Stimulated activated CD8-positive, alpha-beta memory T cell treated with anti-CD3 and anti-CD28 coated beads, Interleukin-12 subunit alpha, Interleukin-12 subunit beta, amount 100 ng/mL, for 24 hours (primary cell): ENCODE data around the gene APLF.
"Not testable (repeated sequence)": the region's sequence is repeated elsewhere in the genome, so short reads cannot be mapped to it uniquely, and the experiment has no call there.

Experiments
- DNase-seq: peaks from one replicate; pipeline ENCODE4 v3.0.0-alpha.2; 2020; ENCODE audit errors: extremely low read depth

APLF gene

DNA sequence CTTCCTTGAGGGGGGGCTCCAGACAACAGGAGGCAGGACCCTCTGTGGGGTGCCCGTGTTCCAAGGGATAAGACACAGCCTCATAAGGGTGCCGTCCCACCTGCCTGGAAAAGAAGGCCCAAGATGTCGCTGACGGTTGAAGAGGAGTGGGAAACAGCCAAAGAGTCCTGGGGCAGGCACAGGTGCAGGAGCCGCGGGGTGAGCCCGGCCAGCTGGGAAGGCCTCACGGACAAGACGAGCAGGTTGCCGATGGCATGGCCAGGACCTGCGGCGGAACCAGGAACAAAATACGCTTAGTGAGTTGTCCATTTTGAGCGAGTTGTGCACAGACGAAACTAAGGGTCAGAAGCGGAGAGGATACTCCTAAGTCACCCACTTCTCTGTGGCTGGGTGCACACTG is 61.8 kb downstream of the APLF start:
- DNase-seq, result not testable (repeated sequence)

DNA sequence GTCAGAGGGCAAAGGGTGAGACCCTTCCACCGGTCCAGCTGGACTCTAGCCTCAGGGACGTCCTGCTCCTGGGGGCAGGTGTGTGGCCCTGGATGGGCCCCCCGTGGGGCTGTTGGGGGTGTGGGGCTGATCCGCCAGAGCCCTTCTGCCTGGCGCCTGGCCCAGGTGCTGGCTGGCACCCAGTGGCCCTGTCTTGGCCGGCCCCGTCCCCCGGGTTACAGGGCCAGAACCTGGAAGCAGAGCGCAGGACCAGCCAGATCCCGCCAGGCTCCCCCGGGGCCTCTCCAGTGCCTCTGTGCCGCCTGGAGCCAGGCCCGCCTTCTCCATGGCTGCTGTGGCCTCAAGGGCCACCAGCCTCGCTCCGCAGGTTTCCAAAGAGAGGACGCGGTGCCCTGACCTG is 62.3 kb downstream of the APLF start:
- DNase-seq, result not testable (repeated sequence)

DNA sequence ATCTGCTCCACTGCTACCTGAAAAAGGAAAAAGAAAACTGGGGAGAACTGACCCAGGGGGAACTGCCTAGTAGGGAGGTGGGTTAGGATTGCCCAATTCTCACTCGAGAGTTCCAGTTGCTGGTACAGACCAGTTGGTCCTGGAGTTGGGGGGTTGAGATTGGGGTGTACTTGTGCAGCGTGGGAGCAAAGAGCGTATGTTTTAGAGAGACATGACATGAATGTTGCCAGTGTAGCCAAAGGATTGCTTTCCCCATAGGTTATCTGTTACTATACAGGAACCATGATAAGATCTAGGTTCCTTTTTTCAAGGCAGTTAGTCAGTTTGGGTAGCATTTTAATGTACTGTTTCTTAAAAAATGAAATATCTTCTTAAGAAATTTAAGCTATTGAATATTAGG is 68.6 kb downstream of the APLF start:
- no peak for DNase-seq

DNA sequence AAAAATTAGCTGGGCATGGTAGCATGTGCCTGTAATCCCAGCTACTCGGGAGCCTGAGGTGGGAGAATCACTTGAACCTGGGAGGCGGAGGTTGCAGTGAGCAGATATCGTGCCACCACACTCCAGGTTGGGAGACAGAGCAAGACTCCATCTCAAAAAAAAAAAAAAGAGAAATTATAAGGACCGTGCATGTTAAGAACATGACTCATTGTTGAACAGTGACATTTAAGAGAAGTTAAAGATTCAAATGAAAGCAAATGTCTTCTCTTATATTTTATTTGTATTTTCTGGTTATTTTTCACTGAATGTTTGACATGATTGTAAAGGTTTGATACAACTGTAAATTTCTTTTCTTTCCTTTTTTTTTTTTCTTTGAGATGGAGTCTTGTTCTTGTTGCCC is 69.6 kb downstream of the APLF start:
- no peak for DNase-seq

DNA sequence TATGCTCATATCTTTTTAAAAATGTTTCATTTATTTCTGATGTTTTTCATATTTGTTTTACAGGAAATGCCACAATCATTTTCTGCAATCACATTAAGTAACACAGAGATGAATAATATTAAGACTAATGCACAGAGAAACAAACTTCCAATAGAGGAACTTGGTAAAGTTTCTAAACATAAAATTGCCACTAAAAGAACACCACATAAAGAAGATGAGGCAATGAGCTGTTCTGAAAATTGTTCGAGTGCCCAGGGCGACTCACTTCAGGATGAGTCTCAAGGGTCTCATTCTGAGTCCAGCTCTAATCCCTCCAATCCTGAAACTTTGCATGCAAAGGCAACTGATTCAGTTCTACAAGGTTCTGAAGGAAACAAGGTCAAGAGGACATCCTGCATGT is 70.4 kb downstream of the APLF start:
- no peak for DNase-seq

DNA sequence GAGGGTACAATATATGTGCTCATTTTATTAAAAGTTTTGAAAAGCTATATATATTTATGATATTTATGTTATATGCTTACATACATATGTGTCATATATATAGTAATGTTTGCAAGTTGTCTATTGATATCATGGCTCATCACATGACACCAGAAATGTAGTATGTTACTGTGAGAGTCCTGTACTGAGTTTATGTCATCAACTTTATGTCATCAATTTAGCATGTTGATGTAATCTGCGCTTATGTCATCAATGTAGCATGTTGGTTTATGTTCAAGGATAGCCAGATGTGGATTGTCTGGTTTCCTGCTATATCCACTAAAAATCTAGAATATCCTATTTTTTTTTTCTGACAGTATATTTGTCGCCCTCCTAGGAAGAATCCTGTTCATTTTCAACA is 77.4 kb downstream of the APLF start:
- no peak for DNase-seq

DNA sequence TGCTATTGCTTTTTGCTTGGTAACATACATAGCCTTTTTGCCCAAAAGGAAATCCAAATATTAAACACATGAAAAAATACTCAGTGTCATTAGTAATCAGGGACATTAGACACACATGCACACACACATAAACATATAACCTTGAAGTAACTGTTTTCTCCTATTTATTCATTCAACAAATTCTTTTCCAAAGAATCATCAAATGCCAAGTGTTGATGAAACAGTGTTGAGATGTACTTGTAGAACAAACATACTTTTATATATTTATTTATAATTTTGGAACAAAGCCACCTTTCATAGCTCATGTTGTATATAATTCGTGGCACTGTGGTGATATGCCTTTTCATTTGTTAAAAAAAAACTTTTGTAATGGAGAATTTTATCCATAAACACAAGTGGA is 81.0 kb downstream of the APLF start:
- DNase-seq, result no peak

DNA sequence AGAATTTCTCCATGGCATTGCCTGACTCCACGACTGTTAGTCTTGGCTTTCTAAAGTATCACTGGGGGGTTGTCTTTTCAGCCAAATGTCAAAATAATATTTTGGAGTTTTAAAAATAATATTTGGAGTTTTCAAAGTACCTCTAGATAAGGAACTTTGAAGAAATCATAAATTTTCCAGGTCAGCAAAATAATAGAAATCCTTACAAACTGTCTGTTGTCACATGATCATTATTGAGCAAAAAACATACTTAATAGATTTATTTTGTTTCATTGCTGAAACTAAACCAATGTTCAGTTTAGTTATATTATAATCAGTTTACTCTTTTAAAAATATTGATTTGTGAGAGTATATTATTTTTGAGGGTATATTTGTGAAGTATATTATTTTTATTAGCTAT is 85.7 kb downstream of the APLF start:
- DNase-seq, result no peak

DNA sequence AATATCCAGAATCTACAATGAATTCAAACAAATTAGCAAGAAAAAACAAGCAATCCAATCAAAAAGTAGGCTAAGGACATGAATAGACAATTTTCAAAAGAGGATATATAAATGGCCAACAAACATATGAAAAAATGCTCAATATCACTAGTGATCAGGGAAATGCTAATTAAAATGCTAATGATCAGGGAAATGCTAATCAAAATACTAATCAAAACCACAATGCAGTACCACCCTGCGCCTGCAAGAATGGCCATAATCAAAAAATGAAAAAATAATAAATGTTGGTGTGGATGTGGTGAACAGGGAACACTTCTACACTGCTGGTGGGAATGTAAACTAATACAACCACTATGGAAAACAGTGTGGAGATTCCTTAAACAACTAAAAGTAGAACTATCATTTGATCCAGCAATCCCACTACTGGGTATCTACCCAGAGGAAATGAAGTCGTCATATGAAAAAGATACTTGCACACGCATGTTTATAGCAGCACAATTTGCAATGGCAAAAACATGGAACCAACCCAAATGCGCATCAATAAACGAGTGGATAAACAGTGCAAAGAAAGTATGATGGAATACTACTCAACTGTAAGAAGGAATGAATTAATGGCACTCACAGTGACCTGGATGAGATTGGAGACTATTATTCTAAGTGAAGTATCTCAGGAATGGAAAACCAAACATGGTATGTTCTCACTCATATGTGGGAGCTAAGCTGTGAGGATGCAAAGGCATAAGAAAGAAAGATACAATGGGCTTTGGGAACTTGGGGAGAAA is 88.2 kb downstream of the APLF start:
- DNase-seq, result not testable (repeated sequence)

DNA sequence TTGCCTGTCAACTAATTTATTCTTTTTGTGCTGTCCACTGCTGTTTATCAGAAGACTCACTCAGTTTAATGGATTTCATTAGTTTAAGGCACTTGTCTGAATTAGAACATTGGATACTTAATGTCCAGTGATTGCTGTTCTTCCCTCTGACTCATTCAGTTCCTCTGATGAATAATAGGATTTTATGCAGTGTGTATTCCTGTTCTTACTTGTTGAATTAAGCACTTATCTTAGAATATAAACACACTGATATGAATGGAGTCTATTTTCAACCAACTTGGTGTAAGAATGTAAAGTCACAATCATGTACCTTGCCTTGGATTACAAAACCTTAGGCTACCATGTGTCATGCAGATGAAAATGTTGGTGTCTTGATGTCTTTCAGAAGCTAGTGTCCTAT is 89.0 kb downstream of the APLF start:
- no peak for DNase-seq

DNA sequence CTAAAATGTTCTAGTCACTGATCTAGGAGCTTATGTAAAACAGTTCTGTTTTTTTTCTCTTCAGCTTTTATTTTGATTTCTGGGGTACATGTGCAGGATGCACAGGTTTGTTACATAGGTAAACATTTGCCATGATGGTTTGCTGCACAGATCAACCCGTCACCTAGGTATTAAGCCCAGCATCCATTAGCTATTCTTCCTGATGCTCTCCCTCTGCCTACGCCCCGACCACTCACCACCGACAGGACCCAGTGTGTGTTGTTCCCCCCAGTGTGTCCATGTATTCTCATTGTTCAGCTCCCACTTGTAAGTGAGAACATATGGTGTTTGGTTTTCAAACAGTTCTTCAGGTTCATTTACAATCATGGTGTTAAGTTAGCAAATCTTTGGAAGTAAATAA is 91.2 kb downstream of the APLF start:
- no peak for DNase-seq

DNA sequence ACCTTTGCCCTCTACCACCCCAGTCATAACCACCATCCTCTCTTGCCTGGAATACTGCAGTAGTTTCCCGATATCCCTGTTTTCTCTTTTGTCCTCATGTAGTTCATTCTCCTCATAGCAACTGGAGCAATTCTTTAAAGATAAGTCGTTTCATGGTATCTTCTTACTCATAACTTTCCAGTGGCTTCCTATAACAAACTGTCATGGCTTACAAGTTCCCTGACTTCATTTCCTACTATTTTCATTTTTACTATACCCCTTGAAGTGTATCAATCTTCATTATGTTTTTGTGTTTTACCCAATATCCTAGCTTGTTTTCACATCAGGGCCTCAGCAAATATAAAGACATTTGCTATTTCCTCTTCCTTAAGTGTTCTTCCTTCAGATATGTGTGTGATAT is 92.3 kb downstream of the APLF start:
- DNase-seq, result no peak

DNA sequence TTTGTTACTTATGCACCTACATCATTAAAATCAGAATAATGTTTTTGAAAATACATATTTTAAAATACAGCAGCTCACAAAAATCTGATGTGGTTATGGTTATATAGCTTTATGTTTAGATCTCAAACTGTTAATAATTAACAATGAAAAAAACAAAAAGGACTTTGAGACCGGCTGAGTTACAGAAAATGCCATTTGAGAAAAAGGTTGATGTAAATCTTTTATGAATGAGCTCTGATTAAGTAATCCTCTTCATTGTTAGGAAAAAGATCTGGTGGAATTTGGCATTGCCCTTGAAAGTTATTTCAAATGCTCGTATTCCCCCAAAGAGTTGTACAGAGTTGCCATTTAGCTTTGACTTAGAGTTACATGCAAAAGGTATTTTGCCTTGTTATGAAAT is 93.2 kb downstream of the APLF start:
- no peak for DNase-seq

DNA sequence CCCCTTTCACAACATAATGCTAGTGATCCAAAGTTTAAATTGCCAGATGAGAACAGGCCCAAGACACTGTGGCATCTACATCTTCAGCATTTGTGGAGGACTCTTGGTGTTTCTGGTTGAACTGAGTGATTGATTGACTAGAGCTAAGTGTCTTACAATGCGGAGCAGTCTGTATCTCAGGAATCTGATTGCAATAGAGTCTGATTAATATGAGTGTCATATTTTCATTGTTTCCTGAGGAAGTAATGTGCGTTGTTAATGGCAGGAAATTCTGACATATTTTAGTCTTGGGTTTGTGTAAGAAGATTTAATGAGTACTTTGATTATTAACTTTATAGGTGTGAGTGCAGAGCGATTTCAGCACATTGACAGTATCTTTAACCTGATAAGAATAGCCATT is 94.0 kb downstream of the APLF start:
- DNase-seq, result no peak

DNA sequence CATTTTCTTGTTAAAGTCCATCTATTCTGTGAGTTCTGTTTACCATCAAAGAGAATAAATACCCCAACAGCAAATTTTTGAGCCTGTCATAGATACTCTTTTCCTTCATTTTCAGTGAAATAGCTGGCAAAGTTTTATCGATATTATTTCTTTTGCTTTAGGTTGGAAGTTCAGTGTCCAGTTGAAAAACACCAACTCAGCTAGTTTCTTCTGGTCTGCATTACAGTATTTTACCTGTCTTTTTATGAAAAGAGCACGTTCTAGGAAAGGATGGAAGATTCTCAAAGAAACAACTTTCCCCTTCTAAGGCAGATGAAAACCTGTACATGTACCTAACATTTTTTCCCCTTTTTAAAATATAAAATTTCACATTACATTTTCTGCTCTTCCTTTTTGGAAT is 95.5 kb downstream of the APLF start:
- no peak for DNase-seq

DNA sequence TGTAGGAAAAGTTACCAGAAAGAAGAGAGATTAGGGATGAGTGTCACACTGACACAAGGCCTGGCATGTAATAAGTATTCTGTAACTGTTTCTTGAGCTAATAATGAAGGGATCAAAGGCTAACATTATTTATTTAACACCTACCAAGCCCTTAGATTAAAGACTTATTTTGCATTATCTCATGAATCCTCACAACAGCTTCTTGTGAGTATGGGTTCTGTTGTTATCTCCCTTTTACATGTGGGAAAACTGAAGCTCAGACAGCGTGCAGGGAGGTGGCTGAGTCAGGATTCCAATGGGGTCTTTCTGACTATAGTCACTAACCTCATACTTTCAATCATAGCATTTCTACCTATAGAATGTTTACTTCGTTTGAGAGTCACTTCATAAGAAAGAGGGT is 97.0 kb downstream of the APLF start:
- DNase-seq, result no peak

DNA sequence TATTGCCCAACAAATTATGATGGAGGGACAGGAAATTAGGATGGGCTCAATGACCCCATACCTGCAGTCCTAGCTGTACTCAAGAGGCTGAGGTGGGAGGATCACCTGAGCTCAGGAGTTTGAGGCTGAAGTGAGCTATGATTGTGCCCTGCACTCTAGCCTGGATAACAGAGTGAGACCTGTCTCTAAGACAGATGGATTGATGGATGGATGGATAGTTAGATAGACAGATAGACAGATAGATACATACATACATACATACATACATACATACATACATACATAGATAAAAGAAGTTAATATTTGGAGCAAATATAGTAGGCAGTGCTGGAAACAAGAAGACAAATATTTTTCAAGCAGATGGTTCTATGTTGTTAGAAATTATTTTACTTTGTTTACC is 97.9 kb downstream of the APLF start:
- DNase-seq, result no peak

DNA sequence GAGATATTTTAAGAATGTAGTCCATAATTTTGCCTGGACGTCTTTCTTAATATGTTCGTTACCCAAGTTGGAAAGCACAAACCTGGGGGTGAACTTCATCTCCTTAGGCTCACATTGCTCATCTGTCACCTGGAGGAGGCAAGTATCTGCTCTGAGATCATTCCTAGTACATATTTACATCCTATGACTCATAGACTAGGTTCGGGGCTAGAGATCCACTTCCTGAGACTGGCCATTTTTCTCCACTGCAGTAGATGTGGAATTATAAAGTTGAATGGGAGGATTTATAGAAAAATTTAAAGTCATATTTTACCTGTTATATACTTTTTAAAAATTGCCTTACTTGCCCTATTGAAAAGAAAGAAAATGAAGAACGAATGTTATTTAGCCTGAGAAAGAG is 98.5 kb downstream of the APLF start:
- DNase-seq, result no peak

DNA sequence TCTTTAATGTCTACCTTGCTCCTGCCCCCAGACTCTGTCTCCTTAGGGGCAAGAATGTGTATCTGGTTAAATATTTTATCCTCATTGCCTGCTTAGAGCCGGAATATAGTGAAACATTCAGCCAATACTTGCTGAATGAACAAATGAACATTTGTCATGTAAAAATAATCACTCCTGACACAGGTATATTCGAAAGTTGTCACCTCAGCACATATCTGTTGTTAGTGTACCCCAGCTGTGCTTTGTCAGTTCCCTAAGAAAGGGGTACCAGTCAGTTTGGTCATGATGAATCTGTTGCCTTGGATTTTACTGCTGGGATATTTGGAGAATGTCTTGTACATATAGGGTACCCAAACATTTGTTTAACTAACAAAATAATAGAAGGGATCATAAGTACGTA is 99.0 kb downstream of the APLF start:
- no peak for DNase-seq

DNA sequence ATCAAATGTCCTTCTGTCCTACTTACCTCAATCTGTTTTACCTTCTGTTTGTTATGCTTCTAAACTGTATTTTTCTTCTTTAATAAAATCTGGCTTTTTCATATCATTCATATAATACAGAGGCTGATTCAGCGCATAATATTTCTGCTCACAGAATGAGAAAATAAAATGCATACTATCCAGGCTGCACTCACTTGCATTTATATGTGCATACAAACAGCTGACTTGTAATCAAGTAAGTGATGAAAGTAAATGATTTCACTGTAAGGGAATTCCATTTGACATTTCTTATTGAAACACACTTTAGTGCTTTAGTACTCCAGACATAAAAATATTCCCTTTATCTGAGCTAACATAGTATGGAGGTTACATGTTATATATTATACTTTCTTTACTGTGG is 100.7 kb downstream of the APLF start:
- no peak for DNase-seq

DNA sequence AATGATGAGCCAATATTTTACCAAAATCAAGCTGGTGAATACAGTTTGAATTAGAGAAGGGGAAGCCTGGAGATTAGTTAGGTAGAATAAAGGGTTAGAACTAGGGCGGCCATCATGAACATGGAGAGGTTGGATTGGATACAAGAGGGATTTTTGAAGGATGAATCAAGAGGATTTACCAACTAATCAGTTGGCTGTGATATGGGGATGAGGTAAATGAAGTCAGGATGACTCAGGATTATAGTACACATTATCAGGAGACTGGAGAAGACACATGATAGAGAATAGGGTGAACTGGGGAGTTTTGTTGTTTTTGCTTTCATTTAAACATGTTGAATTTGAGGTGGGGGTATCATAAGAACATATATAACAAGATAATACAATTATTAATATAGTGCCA is 102.2 kb downstream of the APLF start:
- no peak for DNase-seq

DNA sequence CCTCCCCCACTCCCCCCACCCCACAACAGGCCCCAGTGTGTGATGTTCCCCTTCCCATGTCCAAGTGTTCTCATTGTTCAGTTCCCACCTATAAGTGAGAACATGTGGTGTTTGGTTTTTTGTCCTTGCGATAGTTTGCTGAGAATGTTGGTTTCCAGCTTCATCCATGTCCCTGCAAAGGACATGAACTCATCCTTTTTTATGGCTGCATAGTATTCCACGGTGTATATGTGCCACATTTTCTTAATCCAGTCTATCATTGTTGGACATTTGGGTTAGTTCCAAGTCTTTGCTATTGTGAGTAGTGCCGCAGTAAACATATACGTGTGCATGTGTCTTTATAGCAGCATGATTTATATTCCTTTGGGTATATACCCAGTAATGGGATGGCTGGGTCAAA is 103.0 kb downstream of the APLF start:
- DNase-seq, result not testable (repeated sequence)

DNA sequence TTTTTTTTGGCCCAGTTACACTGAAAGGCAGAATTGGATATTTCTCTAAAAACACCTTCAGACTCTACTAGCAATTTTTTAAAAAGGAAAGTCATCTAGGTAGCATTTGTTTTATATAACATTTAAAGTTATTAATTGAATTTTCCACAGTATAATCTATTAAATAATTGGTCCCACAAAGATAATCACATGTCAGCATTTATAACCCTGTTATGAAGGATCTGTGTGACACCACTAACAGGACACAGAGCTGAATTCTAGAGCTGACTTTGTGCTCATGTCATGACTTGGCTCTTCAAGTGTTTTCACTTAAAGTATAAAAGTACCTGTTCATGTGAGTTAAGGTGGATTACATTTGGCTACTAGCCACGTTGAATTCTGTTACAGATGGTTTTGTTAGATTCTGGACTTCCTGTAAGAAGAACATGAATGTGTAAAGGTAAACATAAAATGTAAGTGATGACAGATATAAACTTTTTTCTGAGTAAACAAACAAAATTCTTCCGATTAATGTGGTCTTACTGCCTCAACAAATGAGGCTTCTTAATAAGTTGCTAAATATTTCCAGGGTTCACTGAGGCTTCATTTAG is 106.9 kb downstream of the APLF start:
- no peak for DNase-seq

DNA sequence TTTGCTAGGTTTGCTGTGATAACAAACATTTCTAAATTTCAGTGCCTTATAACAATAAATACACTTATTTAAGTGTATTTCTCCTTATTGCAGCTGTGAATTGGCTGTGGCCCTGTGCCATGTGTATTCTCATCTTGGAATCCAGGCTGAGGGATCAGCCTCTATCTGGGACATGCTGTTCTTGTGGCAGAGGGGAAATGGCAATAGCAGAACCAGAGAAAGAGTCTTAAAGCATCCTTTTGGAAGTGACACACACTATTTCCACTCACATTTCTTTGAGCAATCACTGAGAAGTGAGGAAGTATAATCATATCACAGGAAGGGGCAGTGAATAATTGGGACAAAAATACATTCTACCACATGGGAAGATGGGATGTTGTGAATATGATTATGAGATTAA is 109.8 kb downstream of the APLF start:
- no peak for DNase-seq
